ENCODE results near the gene KCND3.

- TF ChIP-seq, protein P1, sequence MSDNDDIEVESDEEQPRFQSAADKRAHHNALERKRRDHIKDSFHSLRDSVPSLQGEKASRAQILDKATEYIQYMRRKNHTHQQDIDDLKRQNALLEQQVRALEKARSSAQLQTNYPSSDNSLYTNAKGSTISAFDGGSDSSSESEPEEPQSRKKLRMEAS (IDR thresholded peaks at IDR 0.05) = no peak
- TF ChIP-seq, protein P2, sequence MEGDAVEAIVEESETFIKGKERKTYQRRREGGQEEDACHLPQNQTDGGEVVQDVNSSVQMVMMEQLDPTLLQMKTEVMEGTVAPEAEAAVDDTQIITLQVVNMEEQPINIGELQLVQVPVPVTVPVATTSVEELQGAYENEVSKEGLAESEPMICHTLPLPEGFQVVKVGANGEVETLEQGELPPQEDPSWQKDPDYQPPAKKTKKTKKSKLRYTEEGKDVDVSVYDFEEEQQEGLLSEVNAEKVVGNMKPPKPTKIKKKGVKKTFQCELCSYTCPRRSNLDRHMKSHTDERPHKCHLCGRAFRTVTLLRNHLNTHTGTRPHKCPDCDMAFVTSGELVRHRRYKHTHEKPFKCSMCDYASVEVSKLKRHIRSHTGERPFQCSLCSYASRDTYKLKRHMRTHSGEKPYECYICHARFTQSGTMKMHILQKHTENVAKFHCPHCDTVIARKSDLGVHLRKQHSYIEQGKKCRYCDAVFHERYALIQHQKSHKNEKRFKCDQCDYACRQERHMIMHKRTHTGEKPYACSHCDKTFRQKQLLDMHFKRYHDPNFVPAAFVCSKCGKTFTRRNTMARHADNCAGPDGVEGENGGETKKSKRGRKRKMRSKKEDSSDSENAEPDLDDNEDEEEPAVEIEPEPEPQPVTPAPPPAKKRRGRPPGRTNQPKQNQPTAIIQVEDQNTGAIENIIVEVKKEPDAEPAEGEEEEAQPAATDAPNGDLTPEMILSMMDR (IDR thresholded peaks at IDR 0.05; ENCODE audit: low read depth, low read length, missing input control) = no peak
- TF ChIP-seq EGR1 (IDR thresholded peaks at IDR 0.05; ENCODE audit: low read depth in 2 of 2) (no peak), HNF4G (IDR thresholded peaks at IDR 0.05) (no peak), HNF4A (conservative IDR thresholded peaks at IDR 0.05) (no peak)
- TF ChIP-seq, protein P3, sequence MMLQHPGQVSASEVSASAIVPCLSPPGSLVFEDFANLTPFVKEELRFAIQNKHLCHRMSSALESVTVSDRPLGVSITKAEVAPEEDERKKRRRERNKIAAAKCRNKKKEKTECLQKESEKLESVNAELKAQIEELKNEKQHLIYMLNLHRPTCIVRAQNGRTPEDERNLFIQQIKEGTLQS (IDR thresholded peaks at IDR 0.05) = no peak
Measured at GRCh38 chr1:111904478-111905218, 84.8 kb downstream of the KCND3 start.
